ENCODE data around the gene RBFA. TPM values are rescaled to one million over a fixed set of nuclear protein-coding genes. Genes with fewer than 3 reads are reported as not detected.

RBFA gene
- total and polyA plus RNA-seq, 2 of the 13 experiments (the other 11 are each of a cell fraction or from before 2014, with no cell fraction given) = 29.7 to 42.4 TPM

DNA sequence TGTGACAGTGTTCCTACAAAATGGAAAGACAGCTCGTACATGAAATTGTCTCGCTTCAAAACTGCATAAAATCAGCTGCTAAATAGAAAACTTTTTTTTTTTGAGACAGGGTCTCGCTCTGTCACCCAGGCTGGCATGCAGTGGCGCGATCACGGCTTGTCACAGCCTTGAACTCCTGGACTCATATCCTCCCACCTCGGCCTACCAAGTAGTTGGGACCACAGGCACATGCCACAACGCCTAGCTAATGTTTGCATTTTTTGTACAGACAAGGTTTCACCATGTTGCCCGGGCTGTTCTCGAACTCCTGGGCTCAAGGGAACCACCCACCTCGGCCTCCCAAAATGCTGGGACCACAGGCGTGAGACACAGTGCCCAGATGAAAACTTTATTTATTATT, 49.1 kb upstream of the RBFA start (continued):
- TF ChIP-seq ZNF512B (CRISPR knock-in tag; IDR thresholded peaks at IDR 0.05; ENCODE audit: borderline replicate concordance) (peak; percentile 79; the same call in 1 of the 2 replicates), ZNF569 (CRISPR knock-in tag; IDR thresholded peaks at IDR 0.05; ENCODE audit: borderline replicate concordance) (no peak), HIC2 (CRISPR knock-in tag; IDR thresholded peaks at IDR 0.05; ENCODE audit: low read depth) (no peak), ZFX (CRISPR knock-in tag; IDR thresholded peaks at IDR 0.05; ENCODE audit: low read depth) (peak; percentile 75), ZNF30 (CRISPR knock-in tag; IDR thresholded peaks at IDR 0.05) (no peak), ZNF496 (CRISPR knock-in tag; IDR thresholded peaks at IDR 0.05; ENCODE audit: insufficient replicate concordance) (no peak), SOX13 (IDR thresholded peaks at IDR 0.05) (no peak), SOX13 (CRISPR knock-in tag; conservative IDR thresholded peaks at IDR 0.05 in 1 of 2, IDR thresholded peaks at IDR 0.05 in 1 of 2) (peak in 1 of 2 experiments; percentile 24; a peak in 1 of 4 replicates), HDAC2 (CRISPR knock-in tag; IDR thresholded peaks at IDR 0.05) (peak; percentile 44; the same call in 1 of the 2 replicates), ZNF18 (CRISPR knock-in tag; IDR thresholded peaks at IDR 0.05; ENCODE audit: insufficient replicate concordance) (peak; percentile 39), SAFB2 (CRISPR knock-in tag; IDR thresholded peaks at IDR 0.05; ENCODE audit: borderline replicate concordance, low read depth) (no peak), NR2F6 (IDR thresholded peaks at IDR 0.05) (no peak), NR2F6 (CRISPR knock-in tag; IDR thresholded peaks at IDR 0.05) (peak; percentile 59; the same call in 1 of the 2 replicates), ZNF687 (CRISPR knock-in tag; IDR thresholded peaks at IDR 0.05) (peak; percentile 83), ZNF713 (CRISPR knock-in tag; IDR thresholded peaks at IDR 0.05) (no peak)

Measured in HepG2 (cell line).